Measurements from ENCODE around the gene TTLL12.

Gene TTLL12

GRCh38 chr22:43136801-43137200, 50.1 kb downstream of the TTLL12 start:
- no peaks in the 10 kb centered on the region for H3K4me1 ChIP-seq (ENCODE audit: control insufficient read depth, insufficient read depth, low read length, poor library complexity, severe bottlenecking)
- no peaks in the 10 kb centered on the region for H3K9me3 ChIP-seq (ENCODE audit: control insufficient read depth, low read length)
- peaks cover 71% of the 10 kb centered on the region for H3K36me3 ChIP-seq (ENCODE audit: control insufficient read depth, insufficient read depth, low read length)
- H3K4me3 ChIP-seq (ENCODE audit: extremely low read depth, insufficient read depth, low read length, poor library complexity, severe bottlenecking): no peak overlapping the region
- H3K27ac ChIP-seq (ENCODE audit: low read depth, low read length, severe bottlenecking): peak overlapping the region; percentile 62
- WGBS, 2 experiments (ENCODE audit: insufficient coverage in 2 of 2): 90 to 91% methylated on average over 5 to 10 of the region's 10 CpGs

- H3K9me3 ChIP-seq (ENCODE audit: control insufficient read depth, low read length): no peaks in the 10 kb centered on the region
- peaks cover 71% of the 10 kb centered on the region for H3K36me3 ChIP-seq (ENCODE audit: control insufficient read depth, insufficient read depth, low read length)
- 64 to 72% methylated on average over 6 to 7 of the region's 9 CpGs for WGBS, 2 experiments (ENCODE audit: insufficient coverage in 2 of 2)
- H3K4me1 ChIP-seq (ENCODE audit: control insufficient read depth, insufficient read depth, low read length, poor library complexity, severe bottlenecking): no peaks in the 10 kb centered on the region
- H3K4me3 ChIP-seq (ENCODE audit: extremely low read depth, insufficient read depth, low read length, poor library complexity, severe bottlenecking): no peak overlapping the region
- peak overlapping the region; percentile 62 for H3K27ac ChIP-seq (ENCODE audit: low read depth, low read length, severe bottlenecking)
These were observed 50.7 kb downstream of the TTLL12 start for GRCh38 chr22:43136255-43136654.

- WGBS, 2 experiments (ENCODE audit: insufficient coverage in 2 of 2): 93 to 100% methylated on average over 1 to 2 of the region's 5 CpGs
- H3K4me3 ChIP-seq (ENCODE audit: extremely low read depth, insufficient read depth, low read length, poor library complexity, severe bottlenecking): no peak overlapping the region
- no peaks in the 10 kb centered on the region for H3K9me3 ChIP-seq (ENCODE audit: control insufficient read depth, low read length)
- H3K27ac ChIP-seq (ENCODE audit: low read depth, low read length, severe bottlenecking): no peak overlapping the region
- H3K36me3 ChIP-seq (ENCODE audit: control insufficient read depth, insufficient read depth, low read length): peaks cover 64% of the 10 kb centered on the region
- H3K4me1 ChIP-seq (ENCODE audit: control insufficient read depth, insufficient read depth, low read length, poor library complexity, severe bottlenecking): no peaks in the 10 kb centered on the region
These were observed 51.4 kb downstream of the TTLL12 start for GRCh38 chr22:43135565-43135964.

GRCh38 chr22:43134553-43134952, 52.4 kb downstream of the TTLL12 start:
- WGBS, 2 experiments (ENCODE audit: insufficient coverage in 2 of 2): 94% methylated on average over 2 to 3 of the region's 4 CpGs
- peaks cover 54% of the 10 kb centered on the region for H3K36me3 ChIP-seq (ENCODE audit: control insufficient read depth, insufficient read depth, low read length)
- H3K27ac ChIP-seq (ENCODE audit: low read depth, low read length, severe bottlenecking): no peak overlapping the region

GRCh38 chr22:43133401-43133800, 53.5 kb downstream of the TTLL12 start:
- 82 to 84% methylated on average over 7 to 9 of the region's 9 CpGs for WGBS, 2 experiments (ENCODE audit: insufficient coverage in 2 of 2)
- Histone ChIP-seq H3K27ac (ENCODE audit: low read depth, low read length, severe bottlenecking) (no peak overlapping the region), H3K36me3 (ENCODE audit: control insufficient read depth, insufficient read depth, low read length) (peaks cover 44% of the 10 kb centered on the region), H3K4me1 (ENCODE audit: control insufficient read depth, insufficient read depth, low read length, poor library complexity, severe bottlenecking) (no peaks in the 10 kb centered on the region), H3K9me3 (ENCODE audit: control insufficient read depth, low read length) (no peaks in the 10 kb centered on the region), H3K4me3 (ENCODE audit: extremely low read depth, insufficient read depth, low read length, poor library complexity, severe bottlenecking) (no peak overlapping the region)

More at GRCh38 chr22:43134553-43134952, 52.4 kb downstream of the TTLL12 start:
- Histone ChIP-seq H3K4me1 (ENCODE audit: control insufficient read depth, insufficient read depth, low read length, poor library complexity, severe bottlenecking) (no peaks in the 10 kb centered on the region), H3K4me3 (ENCODE audit: extremely low read depth, insufficient read depth, low read length, poor library complexity, severe bottlenecking) (no peak overlapping the region), H3K9me3 (ENCODE audit: control insufficient read depth, low read length) (no peaks in the 10 kb centered on the region)

GRCh38 chr22:43131773-43132501, 55.0 kb downstream of the TTLL12 start:
- H3K36me3 ChIP-seq (ENCODE audit: control insufficient read depth, insufficient read depth, low read length): peaks cover 36% of the 10 kb centered on the region
- no peaks in the 10 kb centered on the region for H3K9me3 ChIP-seq (ENCODE audit: control insufficient read depth, low read length)
- WGBS, 2 experiments (ENCODE audit: insufficient coverage in 2 of 2): 97 to 99% methylated on average over 13 to 17 of the region's 17 CpGs
- H3K4me1 ChIP-seq (ENCODE audit: control insufficient read depth, insufficient read depth, low read length, poor library complexity, severe bottlenecking): peaks cover 9% of the 10 kb centered on the region
- H3K4me3 ChIP-seq (ENCODE audit: extremely low read depth, insufficient read depth, low read length, poor library complexity, severe bottlenecking): no peak overlapping the region
- H3K27ac ChIP-seq (ENCODE audit: low read depth, low read length, severe bottlenecking): no peak overlapping the region

GRCh38 chr22:43129426-43130425, 57.2 kb downstream of the TTLL12 start:
- H3K4me3 ChIP-seq (ENCODE audit: extremely low read depth, insufficient read depth, low read length, poor library complexity, severe bottlenecking): no peak overlapping the region
- 64 to 79% methylated on average over 7 to 13 of the region's 16 CpGs for WGBS, 2 experiments (ENCODE audit: insufficient coverage in 2 of 2)
- H3K36me3 ChIP-seq (ENCODE audit: control insufficient read depth, insufficient read depth, low read length): peaks cover 20% of the 10 kb centered on the region
- H3K9me3 ChIP-seq (ENCODE audit: control insufficient read depth, low read length): no peaks in the 10 kb centered on the region
- H3K27ac ChIP-seq (ENCODE audit: low read depth, low read length, severe bottlenecking): no peak overlapping the region
- peaks cover 18% of the 10 kb centered on the region for H3K4me1 ChIP-seq (ENCODE audit: control insufficient read depth, insufficient read depth, low read length, poor library complexity, severe bottlenecking)

GRCh38 chr22:43128928-43129424, 58.0 kb downstream of the TTLL12 start:
- WGBS, 2 experiments (ENCODE audit: insufficient coverage in 2 of 2): 68 to 76% methylated on average over 15 to 19 of the region's 20 CpGs
- H3K4me1 ChIP-seq (ENCODE audit: control insufficient read depth, insufficient read depth, low read length, poor library complexity, severe bottlenecking): peaks cover 18% of the 10 kb centered on the region
- H3K4me3 ChIP-seq (ENCODE audit: extremely low read depth, insufficient read depth, low read length, poor library complexity, severe bottlenecking): no peak overlapping the region
- peaks cover 12% of the 10 kb centered on the region for H3K36me3 ChIP-seq (ENCODE audit: control insufficient read depth, insufficient read depth, low read length)
- H3K9me3 ChIP-seq (ENCODE audit: control insufficient read depth, low read length): no peaks in the 10 kb centered on the region
- H3K27ac ChIP-seq (ENCODE audit: low read depth, low read length, severe bottlenecking): no peak overlapping the region

- 95% methylated on average over 7 to 13 of the region's 13 CpGs for WGBS, 2 experiments (ENCODE audit: insufficient coverage in 2 of 2)
- Histone ChIP-seq H3K36me3 (ENCODE audit: control insufficient read depth, insufficient read depth, low read length) (peaks cover 4% of the 10 kb centered on the region), H3K9me3 (ENCODE audit: control insufficient read depth, low read length) (no peaks in the 10 kb centered on the region), H3K27ac (ENCODE audit: low read depth, low read length, severe bottlenecking) (no peak overlapping the region), H3K4me3 (ENCODE audit: extremely low read depth, insufficient read depth, low read length, poor library complexity, severe bottlenecking) (no peak overlapping the region), H3K4me1 (ENCODE audit: control insufficient read depth, insufficient read depth, low read length, poor library complexity, severe bottlenecking) (peaks cover 18% of the 10 kb centered on the region)
These were observed 58.8 kb downstream of the TTLL12 start for GRCh38 chr22:43128116-43128515.

GRCh38 chr22:43127166-43127908, 59.6 kb downstream of the TTLL12 start:
- Histone ChIP-seq H3K9me3 (ENCODE audit: control insufficient read depth, low read length) (no peaks in the 10 kb centered on the region), H3K27ac (ENCODE audit: low read depth, low read length, severe bottlenecking) (peak overlapping the region; percentile 45), H3K4me3 (ENCODE audit: extremely low read depth, insufficient read depth, low read length, poor library complexity, severe bottlenecking) (no peak overlapping the region), H3K4me1 (ENCODE audit: control insufficient read depth, insufficient read depth, low read length, poor library complexity, severe bottlenecking) (peaks cover 18% of the 10 kb centered on the region), H3K36me3 (ENCODE audit: control insufficient read depth, insufficient read depth, low read length) (no peaks in the 10 kb centered on the region)
- 89 to 96% methylated on average over 15 to 16 of the region's 17 CpGs for WGBS, 2 experiments (ENCODE audit: insufficient coverage in 2 of 2)

Measured in mesodermal cell (in vitro differentiated cells).